GM13976 (cell line): ENCODE results near the gene ARHGEF26.
A peak's percentile ranks its signal among the peaks of the same experiment; 100 is the strongest.
"Not testable (repeated sequence)": the region's sequence is repeated elsewhere in the genome, so short reads cannot be mapped to it uniquely, and the experiment has no call there.

Source experiments
- DNase-seq: peaks from one replicate; pipeline ENCODE4 v3.0.0; 2012; ENCODE audit warnings: low spot score
- CTCF ChIP-seq: IDR thresholded peaks from 2 replicates; pipeline ENCODE4 v1.5.1; 2012; ENCODE audit warnings: borderline replicate concordance, mild to moderate bottlenecking; ENCODE audit not compliant: insufficient read depth; ENCODE audit errors: extremely low read depth, missing control alignments, control extremely low read depth
- in situ Hi-C: fragments of 300-500 bp; cut with MboI; formaldehyde crosslinking; loops from one replicate; pipeline ENCODE4 v1.12.0; 2022; ENCODE audit warnings: low sequenced_read_pairs, mixed read lengths, inconsistent platforms; ENCODE audit not compliant: unreplicated experiment

The ARHGEF26 gene

GRCh38 chr3:154086286-154086685 is 34.9 kb upstream of the ARHGEF26 start:
- no peak for TF ChIP-seq CTCF
- DNase-seq: no peak
- in situ Hi-C loops: no loop called here

- in situ Hi-C loops, DNase-seq: not testable (repeated sequence)
Observed at GRCh38 chr3:154087756-154088480, 33.3 kb upstream of the ARHGEF26 start.

- in situ Hi-C loops: no loop called here
- no peak for TF ChIP-seq CTCF
- no peak for DNase-seq
Observed at GRCh38 chr3:154089421-154090420, 31.5 kb upstream of the ARHGEF26 start.

- no peak for TF ChIP-seq CTCF
- in situ Hi-C loops: no loop called here
- no peak for DNase-seq
Observed at GRCh38 chr3:154094051-154094450, 27.1 kb upstream of the ARHGEF26 start.

- no peak for DNase-seq
- TF ChIP-seq CTCF: peak; percentile 23
- in situ Hi-C loops: no loop called here
Observed at GRCh38 chr3:154095832-154096421, 25.3 kb upstream of the ARHGEF26 start.

- DNase-seq: no peak
- TF ChIP-seq CTCF: no peak
- in situ Hi-C loops: no loop called here
Observed at GRCh38 chr3:154098376-154098775, 22.8 kb upstream of the ARHGEF26 start.

- in situ Hi-C loops: no loop called here
- TF ChIP-seq CTCF: no peak
- no peak for DNase-seq
Observed at GRCh38 chr3:154100556-154100955, 20.6 kb upstream of the ARHGEF26 start.
